ENCODE results near the gene MRPL48. TPM values are rescaled to one million over a fixed set of nuclear protein-coding genes. Genes with fewer than 3 reads are reported as not detected.
"Not testable (repeated sequence)": the region's sequence is repeated elsewhere in the genome, so short reads cannot be mapped to it uniquely, and the experiment has no call there.

The MRPL48 gene
- total RNA-seq, 1 donor from 2014 or later = 35.6 TPM

DNA sequence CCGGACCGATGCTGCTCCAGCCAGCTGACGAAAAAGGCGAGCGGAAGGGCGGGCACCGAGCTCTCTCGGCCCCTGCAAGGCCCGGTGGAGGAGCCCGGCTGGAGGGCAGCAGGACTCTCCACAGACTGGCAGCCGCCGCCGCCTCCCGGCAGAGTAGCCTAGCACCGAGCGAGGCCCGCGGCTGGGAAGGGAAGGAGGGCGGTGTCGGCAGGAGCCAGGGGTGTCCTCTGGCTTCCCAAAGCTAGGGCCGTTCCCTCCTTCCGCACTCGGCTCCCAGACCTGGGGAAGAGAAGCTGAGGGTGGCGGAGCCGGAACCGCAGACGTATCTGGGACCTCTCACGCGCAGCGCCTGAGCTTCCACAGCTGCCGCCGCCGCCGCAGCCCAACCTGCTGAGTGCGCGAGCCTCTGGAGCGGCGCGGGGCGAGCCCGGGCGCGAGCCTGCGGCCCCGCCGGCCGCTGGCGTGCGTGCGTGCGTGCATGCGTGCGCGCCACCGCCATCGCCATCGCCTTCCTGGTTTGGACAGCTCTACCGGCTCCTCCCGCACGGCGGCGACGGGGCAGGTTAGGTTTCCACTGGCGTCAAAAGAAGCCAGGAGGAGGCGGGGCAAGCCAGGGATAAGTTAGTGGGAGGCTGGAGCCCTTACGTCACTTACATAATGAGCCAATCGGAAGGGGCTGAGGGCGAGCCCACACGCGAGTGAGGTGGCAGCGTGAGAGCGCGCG lies 26.8 kb upstream of the MRPL48 start, which contains the start of gene RAB6A:
Gene RAB6A, minus strand, starts transcription at position 396 of the 724 bp plus-strand sequence. CDS start 439 bp downstream, outside the sequence.
- Histone ChIP-seq H3K27ac (replicated peaks) (peak within 1 kb of the TSS; percentile 100), H3K4me3 (peak within 1 kb of the TSS; percentile 100), H3K27me3 (ENCODE audit: low read depth) (no peaks in the 10 kb centered on the region), H3K4me1 (peaks cover 37% of the 10 kb centered on the region), H3K9me3 (replicated peaks) (no peaks in the 10 kb centered on the region), H3K36me3 (no peaks in the 10 kb centered on the region)
- peak; percentile 100 for DNase-seq
- TF ChIP-seq, protein P1, sequence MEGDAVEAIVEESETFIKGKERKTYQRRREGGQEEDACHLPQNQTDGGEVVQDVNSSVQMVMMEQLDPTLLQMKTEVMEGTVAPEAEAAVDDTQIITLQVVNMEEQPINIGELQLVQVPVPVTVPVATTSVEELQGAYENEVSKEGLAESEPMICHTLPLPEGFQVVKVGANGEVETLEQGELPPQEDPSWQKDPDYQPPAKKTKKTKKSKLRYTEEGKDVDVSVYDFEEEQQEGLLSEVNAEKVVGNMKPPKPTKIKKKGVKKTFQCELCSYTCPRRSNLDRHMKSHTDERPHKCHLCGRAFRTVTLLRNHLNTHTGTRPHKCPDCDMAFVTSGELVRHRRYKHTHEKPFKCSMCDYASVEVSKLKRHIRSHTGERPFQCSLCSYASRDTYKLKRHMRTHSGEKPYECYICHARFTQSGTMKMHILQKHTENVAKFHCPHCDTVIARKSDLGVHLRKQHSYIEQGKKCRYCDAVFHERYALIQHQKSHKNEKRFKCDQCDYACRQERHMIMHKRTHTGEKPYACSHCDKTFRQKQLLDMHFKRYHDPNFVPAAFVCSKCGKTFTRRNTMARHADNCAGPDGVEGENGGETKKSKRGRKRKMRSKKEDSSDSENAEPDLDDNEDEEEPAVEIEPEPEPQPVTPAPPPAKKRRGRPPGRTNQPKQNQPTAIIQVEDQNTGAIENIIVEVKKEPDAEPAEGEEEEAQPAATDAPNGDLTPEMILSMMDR (IDR thresholded peaks at IDR 0.05; ENCODE audit: borderline replicate concordance) = peak; percentile 52
- intact Hi-C loops (cut with micrococcal nuclease) = no loop called here

DNA sequence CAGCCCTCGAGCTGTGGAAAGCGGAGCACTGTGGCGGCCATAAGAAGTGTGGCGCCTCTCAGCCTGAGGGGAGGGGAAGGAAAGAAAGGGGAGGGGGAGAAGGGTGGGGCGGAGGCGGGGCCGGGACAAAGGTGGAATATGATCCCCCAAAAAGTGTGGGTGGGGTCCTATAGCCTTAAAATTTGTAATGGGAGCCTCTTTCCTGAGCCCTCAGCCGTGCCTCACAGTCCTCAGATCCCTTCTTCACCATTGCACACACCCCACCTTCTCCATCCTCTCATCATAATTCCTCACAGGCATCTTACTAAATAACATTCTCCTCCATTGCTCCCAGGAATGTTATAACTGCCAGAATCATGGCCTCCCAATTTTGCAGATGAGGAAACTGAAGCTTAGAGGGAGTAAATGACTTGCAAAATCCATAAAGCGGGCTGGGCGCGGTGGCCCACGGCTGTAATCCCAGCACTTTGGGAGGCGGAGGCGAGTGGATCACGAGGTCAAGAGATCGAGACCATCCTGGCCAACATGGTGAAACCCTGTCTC lies 26.2 kb upstream of the MRPL48 start:
- peak overlapping the region; percentile 100 for H3K4me3 ChIP-seq
- no peaks in the 10 kb centered on the region for H3K36me3 ChIP-seq
- H3K27me3 ChIP-seq (ENCODE audit: low read depth) = no peaks in the 10 kb centered on the region
- intact Hi-C loops (cut with micrococcal nuclease) = no loop called here
- TF ChIP-seq, protein P1 (IDR thresholded peaks at IDR 0.05; ENCODE audit: borderline replicate concordance) = no peak
- peak overlapping the region; percentile 100 for H3K27ac ChIP-seq (replicated peaks)
- no peaks in the 10 kb centered on the region for H3K9me3 ChIP-seq (replicated peaks)
- H3K4me1 ChIP-seq = peaks cover 36% of the 10 kb centered on the region
- DNase-seq = no peak

DNA sequence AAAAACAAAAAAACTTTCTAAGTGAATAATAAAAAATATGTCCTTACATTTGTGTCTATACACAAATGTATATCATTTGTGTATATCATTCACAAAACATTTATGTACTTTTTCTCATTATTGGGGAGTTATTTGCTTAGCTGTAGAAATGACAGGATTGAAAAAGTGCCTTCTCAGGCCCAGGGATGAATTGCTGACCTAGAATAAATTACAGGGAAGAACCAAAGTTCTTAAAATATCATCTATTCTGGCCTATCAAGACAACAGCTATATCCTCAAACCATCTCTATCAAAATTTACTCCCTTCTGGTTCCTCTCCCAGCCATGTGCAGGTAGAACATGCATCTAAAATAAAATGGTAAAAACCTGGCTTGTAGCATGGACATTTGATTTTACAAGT lies 24.9 kb upstream of the MRPL48 start:
- no peak overlapping the region for H3K4me3 ChIP-seq
- DNase-seq = no peak
- peaks cover 31% of the 10 kb centered on the region for H3K4me1 ChIP-seq
- no peak overlapping the region for H3K27ac ChIP-seq (replicated peaks)
- TF ChIP-seq, protein P1 (IDR thresholded peaks at IDR 0.05; ENCODE audit: borderline replicate concordance) = no peak
- intact Hi-C loops (cut with micrococcal nuclease) = no loop called here
- H3K27me3 ChIP-seq (ENCODE audit: low read depth) = peaks cover 4% of the 10 kb centered on the region
- no peaks in the 10 kb centered on the region for H3K9me3 ChIP-seq (replicated peaks)
- no peaks in the 10 kb centered on the region for H3K36me3 ChIP-seq

DNA sequence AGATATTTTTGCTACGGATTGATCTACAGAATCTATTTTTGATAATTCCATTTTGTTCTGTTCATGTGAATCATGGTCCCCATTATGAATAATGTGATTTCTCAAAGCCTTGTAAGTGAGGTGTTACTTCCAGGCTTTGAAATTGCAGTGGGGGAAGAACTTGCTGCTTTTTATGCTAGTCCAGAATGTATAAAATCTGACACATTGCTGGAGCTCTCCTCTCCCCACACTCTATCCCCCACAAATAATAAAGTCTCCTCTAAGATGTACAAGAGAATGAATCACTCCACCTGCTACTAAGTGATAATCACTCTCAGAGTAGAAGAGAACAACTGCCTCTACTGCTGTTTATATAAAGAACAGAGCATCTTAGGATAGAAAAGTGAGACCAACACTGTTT lies 20.9 kb upstream of the MRPL48 start:
- Histone ChIP-seq H3K9me3 (replicated peaks) (no peaks in the 10 kb centered on the region), H3K27ac (replicated peaks) (no peak overlapping the region), H3K4me3 (no peak overlapping the region), H3K27me3 (ENCODE audit: low read depth) (peaks cover 9% of the 10 kb centered on the region), H3K4me1 (no peaks in the 10 kb centered on the region), H3K36me3 (no peaks in the 10 kb centered on the region)
- intact Hi-C loops (cut with micrococcal nuclease) = no loop called here
- DNase-seq = no peak
- TF ChIP-seq, protein P1 (IDR thresholded peaks at IDR 0.05; ENCODE audit: borderline replicate concordance) = no peak

DNA sequence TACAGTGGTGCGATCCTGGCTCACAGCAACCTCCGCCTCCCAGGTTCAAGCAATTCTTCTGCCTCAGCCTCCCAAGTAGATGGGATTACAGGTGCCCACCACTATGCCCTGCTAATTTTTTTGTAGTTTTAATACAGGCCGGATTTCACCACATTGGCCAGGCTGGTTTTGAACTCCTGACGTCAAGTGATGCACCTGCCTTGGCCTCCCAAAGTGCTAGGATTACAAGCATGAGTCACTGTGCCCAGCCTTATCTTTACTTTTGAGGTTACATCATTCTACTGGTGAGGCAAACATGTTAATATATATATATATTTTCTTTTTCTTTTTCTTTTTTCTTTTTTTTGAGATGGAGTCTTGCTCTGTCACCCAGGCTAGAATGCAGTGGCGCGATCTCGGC lies 16.9 kb upstream of the MRPL48 start:
- H3K27ac ChIP-seq (replicated peaks); H3K4me1 ChIP-seq; DNase-seq; H3K4me3 ChIP-seq; H3K9me3 ChIP-seq (replicated peaks); H3K36me3 ChIP-seq; intact Hi-C loops (cut with micrococcal nuclease); H3K27me3 ChIP-seq (ENCODE audit: low read depth): not testable (repeated sequence)

Data from left ventricle myocardium inferior (tissue), 1 donor.